Nephron progenitor cell (in vitro differentiated cells): ENCODE measurements around the gene CDK5RAP3.
"Not testable (repeated sequence)": the region's sequence is repeated elsewhere in the genome, so short reads cannot be mapped to it uniquely, and the experiment has no call there.

ENCODE experiments used
- DNase-seq: peaks from one replicate; pipeline ENCODE4 v3.0.0; 2021
- H3K27ac Mint-ChIP-seq: 2 replicates; pipeline ENCODE4 v1.8.0; 2021; ENCODE audit warnings: mild to moderate bottlenecking, moderate library complexity, mixed read lengths
- H3K27me3 Mint-ChIP-seq: 2 replicates; pipeline ENCODE4 v1.8.0; 2021; ENCODE audit warnings: mild to moderate bottlenecking, low read depth, mixed read lengths; ENCODE audit not compliant: poor library complexity
- H3K36me3 Mint-ChIP-seq: 2 replicates; pipeline ENCODE4 v1.8.0; 2021; ENCODE audit warnings: low read depth, mixed read lengths
- H3K4me1 Mint-ChIP-seq: 2 replicates; pipeline ENCODE4 v1.8.0; 2021; ENCODE audit warnings: mixed read lengths
- H3K4me3 Mint-ChIP-seq: 2 replicates; pipeline ENCODE4 v1.8.0; 2021; ENCODE audit warnings: mild to moderate bottlenecking, moderate library complexity, mixed read lengths
- H3K9me3 Mint-ChIP-seq: 2 replicates; pipeline ENCODE4 v1.8.0; 2021; ENCODE audit warnings: mild to moderate bottlenecking, moderate library complexity, mixed read lengths
- CTCF ChIP-seq: fragments of 200-600 bp; sonication (generic); IDR thresholded peaks from 2 replicates; pipeline ENCODE4 v1.5.0; 2021; ENCODE audit warnings: antibody characterized with exemption

CDK5RAP3 gene

DNA sequence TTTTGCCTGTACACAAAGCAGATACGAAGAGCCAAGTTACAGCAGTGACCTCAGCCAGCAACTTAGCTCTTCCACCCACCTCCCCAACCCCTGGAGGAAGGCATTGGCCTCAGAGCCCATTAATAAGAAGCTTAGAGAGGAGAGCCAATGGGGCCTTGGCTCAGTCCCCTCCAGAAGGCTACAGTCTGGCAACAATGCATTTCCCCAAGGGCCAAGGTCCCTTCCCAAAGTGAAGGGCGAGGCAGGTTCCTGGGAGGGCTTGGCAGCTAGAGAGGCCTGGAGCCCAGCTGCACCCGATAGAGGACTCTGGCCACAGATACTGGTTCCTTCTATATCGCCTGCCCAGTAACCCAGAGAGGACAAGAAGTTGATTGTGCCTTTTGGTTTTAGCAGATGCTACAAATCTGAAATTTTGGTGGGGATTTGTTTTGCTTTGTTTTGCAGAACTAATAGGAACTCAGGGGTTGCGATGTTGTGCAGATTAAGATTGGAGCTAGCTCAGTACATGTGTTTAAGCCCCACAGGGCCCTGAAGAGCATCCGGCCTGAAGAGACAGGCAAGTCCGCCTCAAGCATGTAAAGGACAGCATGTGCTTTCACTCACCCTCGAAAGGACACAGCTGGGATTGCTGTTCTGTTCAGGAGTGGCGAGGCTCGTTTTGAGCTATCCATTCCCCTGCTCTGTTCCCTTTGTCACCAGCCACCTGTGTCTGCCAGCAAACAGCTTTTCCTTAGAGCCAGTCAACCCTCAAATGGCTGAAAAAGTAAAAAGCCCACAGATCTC is 41.5 kb upstream of the CDK5RAP3 start:
- H3K9me3 Mint-ChIP-seq, result no peaks in the 10 kb centered on the region
- H3K4me1 Mint-ChIP-seq, result no peaks in the 10 kb centered on the region
- TF ChIP-seq CTCF, result no peak
- no peaks in the 10 kb centered on the region for H3K27me3 Mint-ChIP-seq
- H3K36me3 Mint-ChIP-seq, result peaks cover 35% of the 10 kb centered on the region
- no peak overlapping the region for H3K4me3 Mint-ChIP-seq
- peak overlapping the region; percentile 45 for H3K27ac Mint-ChIP-seq
- no peak for DNase-seq

DNA sequence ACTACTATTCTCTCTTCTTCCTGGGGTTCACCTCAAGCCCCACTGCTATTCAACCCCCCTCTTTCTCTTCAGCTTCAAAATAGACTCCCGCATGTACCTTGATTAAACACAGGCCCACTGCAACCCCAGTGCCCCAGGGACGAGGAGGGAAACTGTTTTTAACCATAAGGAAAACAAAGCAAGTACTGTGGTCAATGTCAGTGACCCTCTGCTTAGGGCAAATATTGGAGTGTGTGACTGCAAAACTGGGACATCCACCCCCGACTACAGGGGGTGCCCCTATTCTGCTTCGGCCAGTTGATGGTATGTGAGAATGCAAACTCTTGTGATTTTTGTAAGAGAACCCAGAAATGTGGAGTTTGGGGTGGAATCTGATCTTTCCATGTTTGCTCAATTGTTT is 39.1 kb upstream of the CDK5RAP3 start:
- Mint-ChIP-seq H3K27ac (peak overlapping the region; percentile 58), H3K4me3 (no peak overlapping the region), H3K36me3 (peaks cover 24% of the 10 kb centered on the region), H3K27me3 (no peaks in the 10 kb centered on the region), H3K9me3 (no peaks in the 10 kb centered on the region), H3K4me1 (peaks cover 5% of the 10 kb centered on the region)
- TF ChIP-seq CTCF, result no peak
- no peak for DNase-seq

DNA sequence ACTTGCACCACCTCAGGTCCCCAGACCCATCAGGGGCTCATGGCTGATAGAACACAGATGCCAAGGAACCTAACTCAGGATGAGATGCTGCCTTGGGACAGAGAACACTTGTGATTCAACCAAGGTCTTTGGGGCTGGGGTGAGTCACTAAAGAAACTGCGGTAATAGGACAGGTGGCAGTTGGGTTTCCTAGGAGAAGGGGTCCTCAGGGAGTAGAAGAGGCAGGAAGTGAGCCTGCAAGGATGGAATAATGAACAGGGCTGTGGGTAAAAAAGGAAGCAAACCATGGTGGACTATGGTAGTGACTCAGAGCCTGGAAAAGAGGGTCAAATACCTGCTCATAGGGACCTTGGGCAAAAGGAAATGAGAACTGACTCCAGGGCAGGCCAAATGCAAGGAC is 36.1 kb upstream of the CDK5RAP3 start:
- DNase-seq, result no peak
- no peak overlapping the region for H3K4me3 Mint-ChIP-seq
- no peak for TF ChIP-seq CTCF
- H3K4me1 Mint-ChIP-seq, result peaks cover 5% of the 10 kb centered on the region
- H3K27me3 Mint-ChIP-seq, result peaks cover 19% of the 10 kb centered on the region
- H3K9me3 Mint-ChIP-seq, result no peaks in the 10 kb centered on the region
- H3K27ac Mint-ChIP-seq, result peak overlapping the region; percentile 94
- H3K36me3 Mint-ChIP-seq, result peaks cover 8% of the 10 kb centered on the region

DNA sequence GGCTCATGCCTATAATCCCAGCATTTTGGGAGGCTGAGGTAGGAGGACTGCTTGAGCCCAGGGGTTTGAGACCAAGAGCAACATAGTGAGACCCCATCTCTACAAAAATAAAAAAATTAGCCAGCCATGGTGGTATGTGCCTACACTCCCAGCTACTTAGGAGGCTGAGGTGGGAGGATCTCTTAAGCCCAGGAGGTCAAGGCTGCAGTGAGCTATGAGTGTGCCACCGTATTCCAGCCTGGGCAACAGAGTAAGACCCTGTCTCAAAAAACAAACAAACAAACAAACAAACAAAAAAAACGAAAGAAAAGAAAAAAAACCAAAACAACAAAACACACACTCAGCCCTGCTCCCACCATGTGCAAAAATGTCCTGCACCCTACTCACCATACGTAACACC is 35.4 kb upstream of the CDK5RAP3 start:
- H3K27me3 Mint-ChIP-seq, result peaks cover 25% of the 10 kb centered on the region
- DNase-seq, H3K27ac Mint-ChIP-seq, H3K4me1 Mint-ChIP-seq, H3K9me3 Mint-ChIP-seq, H3K4me3 Mint-ChIP-seq, H3K36me3 Mint-ChIP-seq: not testable (repeated sequence)

DNA sequence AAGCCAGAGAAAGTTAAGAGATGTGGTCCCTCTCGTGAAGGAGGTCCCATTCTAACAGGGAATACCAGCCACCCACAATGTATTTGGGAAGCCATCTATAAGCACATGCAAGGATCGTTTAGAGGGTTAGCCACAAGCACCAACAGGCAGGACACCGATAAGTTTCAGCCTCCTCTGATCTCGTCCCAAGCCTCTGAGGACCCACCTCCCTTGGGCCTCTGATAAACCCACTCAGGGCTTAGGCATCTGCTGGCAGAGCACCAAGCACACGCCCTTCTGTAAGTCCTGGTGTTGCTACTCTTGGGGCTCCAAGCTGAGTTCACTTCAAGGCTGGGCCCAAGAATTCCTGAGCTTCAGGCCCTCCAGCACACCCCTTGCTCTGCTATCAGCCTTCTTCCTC is 35.0 kb upstream of the CDK5RAP3 start:
- Mint-ChIP-seq H3K36me3 (peaks cover 8% of the 10 kb centered on the region), H3K4me3 (no peak overlapping the region), H3K9me3 (peaks cover 2% of the 10 kb centered on the region), H3K27ac (no peak overlapping the region), H3K4me1 (peaks cover 5% of the 10 kb centered on the region), H3K27me3 (peaks cover 30% of the 10 kb centered on the region)
- no peak for TF ChIP-seq CTCF
- no peak for DNase-seq

DNA sequence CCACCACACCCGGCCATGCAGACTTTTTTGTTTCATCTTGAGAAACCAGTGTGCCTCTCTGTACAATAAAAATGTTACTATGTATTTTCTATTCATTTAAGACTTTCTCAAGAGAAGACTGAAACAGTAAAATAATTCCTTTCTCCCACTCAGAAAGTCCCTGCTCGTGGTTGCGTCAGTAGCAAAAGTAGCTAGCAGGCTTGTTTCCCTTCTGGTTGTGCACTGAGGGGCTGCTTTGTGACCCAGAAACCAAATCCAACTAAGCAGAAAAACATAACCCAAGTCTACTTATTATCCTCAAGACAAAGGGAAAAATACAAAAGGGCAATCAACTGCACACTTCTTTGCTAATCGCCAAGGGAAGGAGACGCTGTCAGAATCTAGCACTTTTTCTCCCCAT is 33.0 kb upstream of the CDK5RAP3 start:
- Mint-ChIP-seq H3K4me1 (peaks cover 14% of the 10 kb centered on the region), H3K4me3 (no peak overlapping the region), H3K9me3 (peaks cover 6% of the 10 kb centered on the region), H3K27me3 (peaks cover 39% of the 10 kb centered on the region), H3K36me3 (no peaks in the 10 kb centered on the region), H3K27ac (no peak overlapping the region)
- no peak for TF ChIP-seq CTCF
- DNase-seq, result no peak
